ENCODE measurements around the gene ZFYVE27. TPM values are rescaled to one million over a fixed set of nuclear protein-coding genes. Genes with fewer than 3 reads are reported as not detected.

Gene ZFYVE27
- total and polyA plus RNA-seq, 2 donors (not counting 3 experiments of a cell fraction or from before 2014, with no cell fraction given) = 16.3 to 24.2 TPM

DNA sequence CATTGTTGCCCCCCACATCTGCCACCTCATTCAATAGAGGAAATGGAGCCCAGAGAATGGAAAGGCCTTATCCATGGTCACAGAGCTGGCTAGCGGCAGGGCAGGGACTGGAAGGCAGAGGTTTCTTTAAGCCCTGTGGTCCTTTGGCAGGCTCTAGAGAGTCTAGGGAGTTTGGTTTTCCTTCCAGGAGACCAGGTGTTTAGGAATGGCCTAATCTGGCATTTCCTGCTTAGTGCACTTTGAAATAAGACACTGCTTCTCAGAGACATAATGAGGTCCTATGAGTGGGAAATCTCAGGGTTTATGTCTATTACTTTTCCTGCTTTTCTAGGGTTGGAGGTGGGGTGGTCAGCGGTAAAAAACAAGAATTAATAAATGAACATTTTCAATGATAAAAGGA is 17.3 kb upstream of the ZFYVE27 start:
- no peaks in the 10 kb centered on the region for H3K9me1 ChIP-seq (replicated peaks; ENCODE audit: control insufficient read depth, extremely low read depth, insufficient read depth, low read length)
- no TSS peak for BruUV-seq (replicated peaks)
- H3K9ac ChIP-seq (replicated peaks; ENCODE audit: extremely low read depth, insufficient read depth, low read length) = no peak overlapping the region
- no peaks in the 10 kb centered on the region for H4K20me1 ChIP-seq (replicated peaks; ENCODE audit: control insufficient read depth, extremely low read depth, insufficient read depth, low read length)
- peaks cover 18% of the 10 kb centered on the region for H3K4me1 ChIP-seq (ENCODE audit: control insufficient read depth, extremely low read depth, insufficient read depth, low read length)
- intact Hi-C loops (cut with micrococcal nuclease) (no loop called here), dilution Hi-C loops (cut with MboI; ENCODE audit: extremely low pct_ligation_motif_present, low sequenced_read_pairs) (no loop called here)
- CTCF ChIA-PET = interaction anchor here (21.8 kb wide), 1 partner anchor 10 kb away, joined by 863 read pairs; the partner anchor contains the start of gene MARVELD1
- DNase-seq (ENCODE audit: low read depth, low spot score) (no peak), FAIRE-seq (no peak)
- H3K4me3 ChIP-seq (replicated peaks in 1 of 3; ENCODE audit: insufficient read depth in 1 of 3, low read depth in 1 of 3, low read length in 3 of 3) = no peak overlapping the region
- no peak overlapping the region for H2AFZ ChIP-seq (ENCODE audit: low read depth, low read length)
- H3K9me3 ChIP-seq (replicated peaks; ENCODE audit: control insufficient read depth, insufficient read depth, low read length) = no peaks in the 10 kb centered on the region
- TF ChIP-seq FOS (IDR thresholded peaks at IDR 0.05; ENCODE audit: borderline replicate concordance, insufficient read depth, low read length) = no peak
- TF ChIP-seq GATA2 (IDR thresholded peaks at IDR 0.05; ENCODE audit: insufficient read depth, insufficient read length, low read depth, low read length) = no peak
- TF ChIP-seq POLR2A (IDR thresholded peaks at IDR 0.05; ENCODE audit: low read depth, low read length) = no peak
- no peak for TF ChIP-seq EZH2 (IDR thresholded peaks at IDR 0.05; ENCODE audit: borderline replicate concordance, low read depth, low read length, severe bottlenecking)
- no peak for TF ChIP-seq MYC (IDR thresholded peaks at IDR 0.05; ENCODE audit: low read depth, low read length)
- TF ChIP-seq POLR2AphosphoS5 (IDR thresholded peaks at IDR 0.05; ENCODE audit: insufficient read depth, low read depth, low read length) = no peak
- TF ChIP-seq, protein P1, sequence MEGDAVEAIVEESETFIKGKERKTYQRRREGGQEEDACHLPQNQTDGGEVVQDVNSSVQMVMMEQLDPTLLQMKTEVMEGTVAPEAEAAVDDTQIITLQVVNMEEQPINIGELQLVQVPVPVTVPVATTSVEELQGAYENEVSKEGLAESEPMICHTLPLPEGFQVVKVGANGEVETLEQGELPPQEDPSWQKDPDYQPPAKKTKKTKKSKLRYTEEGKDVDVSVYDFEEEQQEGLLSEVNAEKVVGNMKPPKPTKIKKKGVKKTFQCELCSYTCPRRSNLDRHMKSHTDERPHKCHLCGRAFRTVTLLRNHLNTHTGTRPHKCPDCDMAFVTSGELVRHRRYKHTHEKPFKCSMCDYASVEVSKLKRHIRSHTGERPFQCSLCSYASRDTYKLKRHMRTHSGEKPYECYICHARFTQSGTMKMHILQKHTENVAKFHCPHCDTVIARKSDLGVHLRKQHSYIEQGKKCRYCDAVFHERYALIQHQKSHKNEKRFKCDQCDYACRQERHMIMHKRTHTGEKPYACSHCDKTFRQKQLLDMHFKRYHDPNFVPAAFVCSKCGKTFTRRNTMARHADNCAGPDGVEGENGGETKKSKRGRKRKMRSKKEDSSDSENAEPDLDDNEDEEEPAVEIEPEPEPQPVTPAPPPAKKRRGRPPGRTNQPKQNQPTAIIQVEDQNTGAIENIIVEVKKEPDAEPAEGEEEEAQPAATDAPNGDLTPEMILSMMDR (IDR thresholded peaks at IDR 0.05; ENCODE audit: extremely low read depth in 1 of 2, insufficient read depth in 1 of 2, low read depth in 1 of 2, low read length in 2 of 2) = no peak
- no peak for TF ChIP-seq MAX (IDR thresholded peaks at IDR 0.05; ENCODE audit: insufficient read depth, insufficient read length)
- TF ChIP-seq JUN (IDR thresholded peaks at IDR 0.05; ENCODE audit: borderline replicate concordance, insufficient read depth, insufficient read length, low read depth) = no peak
- no peaks in the 10 kb centered on the region for H3K27me3 ChIP-seq (ENCODE audit: control insufficient read depth in 2 of 2, insufficient read depth in 2 of 2, low read length in 2 of 2)
- peaks cover 0 to 16% of the 10 kb centered on the region in 2 experiments for H3K36me3 ChIP-seq (ENCODE audit: control insufficient read depth in 2 of 2, extremely low read depth in 1 of 2, insufficient read depth in 2 of 2, low read length in 2 of 2)
- H3K27ac ChIP-seq (ENCODE audit: insufficient read depth, low read depth, low read length) = no peak overlapping the region
- no peak overlapping the region for H3K4me2 ChIP-seq (ENCODE audit: insufficient read depth, low read length)
- H3K79me2 ChIP-seq (ENCODE audit: control insufficient read depth, insufficient read depth, low read length) = peaks cover 26% of the 10 kb centered on the region
- POLR2A ChIA-PET = no interaction called here
